Osteocyte (in vitro differentiated cells): ENCODE data around the gene C21orf58. TPM values are rescaled to one million over a fixed set of nuclear protein-coding genes. Genes with fewer than 3 reads are reported as not detected.

Experiments
- DNase-seq: peaks from one replicate; pipeline ENCODE4 v3.0.0; 2021; ENCODE audit warnings: mixed read lengths; ENCODE audit not compliant: unreplicated experiment; ENCODE audit errors: extremely low spot score
- H3K27ac Mint-ChIP-seq: one replicate; pipeline ENCODE4 v1.8.0; 2021; ENCODE audit warnings: mild to moderate bottlenecking, mixed read lengths; ENCODE audit not compliant: unreplicated experiment
- H3K27me3 Mint-ChIP-seq: one replicate; pipeline ENCODE4 v1.8.0; 2021; ENCODE audit warnings: mixed read lengths; ENCODE audit not compliant: unreplicated experiment
- H3K36me3 Mint-ChIP-seq: one replicate; pipeline ENCODE4 v1.8.0; 2021; ENCODE audit warnings: mixed read lengths; ENCODE audit not compliant: unreplicated experiment
- H3K4me1 Mint-ChIP-seq: one replicate; pipeline ENCODE4 v1.8.0; 2021; ENCODE audit warnings: mixed read lengths; ENCODE audit not compliant: unreplicated experiment
- H3K4me3 Mint-ChIP-seq: one replicate; pipeline ENCODE4 v1.8.0; 2021; ENCODE audit warnings: mild to moderate bottlenecking, moderate library complexity, mixed read lengths; ENCODE audit not compliant: unreplicated experiment
- H3K9me3 Mint-ChIP-seq: one replicate; pipeline ENCODE4 v1.8.0; 2021; ENCODE audit warnings: mixed read lengths; ENCODE audit not compliant: unreplicated experiment
- total RNA-seq: library from RNA; stranded (reverse); gene quantifications from 2 replicates; pipeline ENCODE4 v1.2.1, GENCODE V29; 2021
- TF ChIP-seq, protein P1 (sequence below): fragments of 200-600 bp; sonication (generic); IDR thresholded peaks from 2 replicates; pipeline ENCODE4 v1.5.0; 2021; ENCODE audit warnings: antibody characterized with exemption, mild to moderate bottlenecking, moderate library complexity

Gene C21orf58
- total RNA-seq, 1 donor from 2014 or later, result 9.1 TPM

DNA sequence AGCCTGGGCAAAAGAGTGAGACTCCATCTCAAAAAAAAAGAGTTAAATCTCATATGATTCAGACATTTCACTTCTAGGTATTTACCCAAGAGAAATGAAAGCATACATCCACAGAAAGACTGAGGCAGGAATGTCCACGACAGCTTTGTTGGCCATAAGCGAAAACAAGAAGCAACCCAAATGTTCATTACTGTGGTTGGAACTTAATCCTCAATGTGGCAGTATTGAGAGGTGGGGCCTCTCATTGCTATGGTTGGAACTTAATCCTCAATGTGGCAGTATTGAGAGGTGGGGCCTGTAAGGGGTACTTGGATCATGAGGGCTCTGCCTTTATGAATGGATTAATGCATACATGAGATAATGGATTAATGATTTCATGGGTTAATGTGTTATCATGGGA lies 15.2 kb downstream of the C21orf58 start:
- DNase-seq, result no peak
- Mint-ChIP-seq H3K4me1 (no peaks in the 10 kb centered on the region), H3K4me3 (no peak overlapping the region), H3K27me3 (no peaks in the 10 kb centered on the region), H3K9me3 (no peaks in the 10 kb centered on the region), H3K27ac (no peak overlapping the region), H3K36me3 (peaks cover 14% of the 10 kb centered on the region)
- TF ChIP-seq, protein P1, sequence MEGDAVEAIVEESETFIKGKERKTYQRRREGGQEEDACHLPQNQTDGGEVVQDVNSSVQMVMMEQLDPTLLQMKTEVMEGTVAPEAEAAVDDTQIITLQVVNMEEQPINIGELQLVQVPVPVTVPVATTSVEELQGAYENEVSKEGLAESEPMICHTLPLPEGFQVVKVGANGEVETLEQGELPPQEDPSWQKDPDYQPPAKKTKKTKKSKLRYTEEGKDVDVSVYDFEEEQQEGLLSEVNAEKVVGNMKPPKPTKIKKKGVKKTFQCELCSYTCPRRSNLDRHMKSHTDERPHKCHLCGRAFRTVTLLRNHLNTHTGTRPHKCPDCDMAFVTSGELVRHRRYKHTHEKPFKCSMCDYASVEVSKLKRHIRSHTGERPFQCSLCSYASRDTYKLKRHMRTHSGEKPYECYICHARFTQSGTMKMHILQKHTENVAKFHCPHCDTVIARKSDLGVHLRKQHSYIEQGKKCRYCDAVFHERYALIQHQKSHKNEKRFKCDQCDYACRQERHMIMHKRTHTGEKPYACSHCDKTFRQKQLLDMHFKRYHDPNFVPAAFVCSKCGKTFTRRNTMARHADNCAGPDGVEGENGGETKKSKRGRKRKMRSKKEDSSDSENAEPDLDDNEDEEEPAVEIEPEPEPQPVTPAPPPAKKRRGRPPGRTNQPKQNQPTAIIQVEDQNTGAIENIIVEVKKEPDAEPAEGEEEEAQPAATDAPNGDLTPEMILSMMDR, result no peak

DNA sequence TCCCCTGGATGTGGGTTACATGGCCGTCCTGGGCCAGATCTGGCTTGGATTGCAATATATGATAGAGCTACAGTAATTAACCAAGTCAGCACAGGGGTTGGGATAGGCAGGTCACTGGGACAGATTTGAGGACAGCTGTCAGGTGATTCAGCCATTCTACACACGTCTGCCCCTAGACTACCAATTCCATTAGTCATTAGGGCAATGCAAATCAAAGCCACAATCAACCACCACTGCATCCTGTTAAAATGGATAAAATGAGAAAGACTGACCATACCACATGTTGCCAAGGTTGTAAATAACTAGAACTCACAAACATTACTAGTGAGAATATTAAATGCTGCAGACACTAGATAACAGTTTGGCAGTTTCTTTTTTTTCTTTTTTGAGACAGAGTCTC lies 16.0 kb downstream of the C21orf58 start:
- no peak overlapping the region for H3K27ac Mint-ChIP-seq
- DNase-seq, result no peak
- H3K27me3 Mint-ChIP-seq, result no peaks in the 10 kb centered on the region
- H3K9me3 Mint-ChIP-seq, result no peaks in the 10 kb centered on the region
- no peaks in the 10 kb centered on the region for H3K4me1 Mint-ChIP-seq
- no peak overlapping the region for H3K4me3 Mint-ChIP-seq
- H3K36me3 Mint-ChIP-seq, result peaks cover 12% of the 10 kb centered on the region
- TF ChIP-seq, protein P1, result no peak

DNA sequence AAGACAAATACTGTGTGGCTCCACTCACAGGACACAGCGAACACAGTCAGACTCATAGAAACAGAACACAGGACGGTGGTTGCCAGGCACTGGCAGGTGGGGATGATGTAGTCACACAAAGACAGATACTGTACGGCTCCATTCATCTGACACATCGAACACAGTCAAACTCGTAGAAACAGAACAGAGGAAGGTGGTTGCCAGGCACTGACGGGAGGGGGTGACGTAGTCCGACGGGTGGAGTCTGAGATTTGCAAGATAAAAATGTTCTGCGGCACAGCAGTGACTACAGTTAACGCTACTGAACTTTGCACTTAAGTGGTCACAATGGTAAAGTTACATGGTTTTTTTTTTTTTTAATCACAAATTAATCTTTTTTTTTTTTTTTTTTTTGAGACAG lies 18.7 kb downstream of the C21orf58 start:
- Mint-ChIP-seq H3K9me3 (no peaks in the 10 kb centered on the region), H3K27ac (no peak overlapping the region), H3K4me1 (no peaks in the 10 kb centered on the region), H3K36me3 (peaks cover 12% of the 10 kb centered on the region), H3K4me3 (no peak overlapping the region), H3K27me3 (no peaks in the 10 kb centered on the region)
- no peak for DNase-seq
- TF ChIP-seq, protein P1, result no peak

DNA sequence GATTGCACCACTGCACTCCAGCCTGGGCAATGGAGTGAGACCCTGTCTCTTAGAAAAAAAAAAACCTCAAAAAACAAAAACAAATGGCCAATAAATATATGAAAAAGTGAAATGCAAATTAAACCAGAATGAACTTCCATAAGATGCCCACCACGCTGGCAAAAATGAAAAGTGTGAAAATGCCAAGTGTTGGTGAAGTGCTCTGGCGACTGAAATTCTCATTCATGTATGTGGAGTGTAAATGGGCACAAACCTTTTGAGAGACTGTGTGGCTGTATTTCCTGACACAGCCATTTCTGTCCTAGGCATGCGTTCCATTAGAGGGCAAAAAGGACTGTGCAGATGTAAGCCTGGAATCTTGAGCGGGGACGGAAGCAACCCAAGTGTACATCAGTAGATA lies 19.2 kb downstream of the C21orf58 start:
- Mint-ChIP-seq H3K4me1 (no peaks in the 10 kb centered on the region), H3K27ac (no peak overlapping the region), H3K9me3 (no peaks in the 10 kb centered on the region), H3K27me3 (no peaks in the 10 kb centered on the region), H3K36me3 (peaks cover 12% of the 10 kb centered on the region), H3K4me3 (no peak overlapping the region)
- DNase-seq, result no peak
- TF ChIP-seq, protein P1, result no peak

DNA sequence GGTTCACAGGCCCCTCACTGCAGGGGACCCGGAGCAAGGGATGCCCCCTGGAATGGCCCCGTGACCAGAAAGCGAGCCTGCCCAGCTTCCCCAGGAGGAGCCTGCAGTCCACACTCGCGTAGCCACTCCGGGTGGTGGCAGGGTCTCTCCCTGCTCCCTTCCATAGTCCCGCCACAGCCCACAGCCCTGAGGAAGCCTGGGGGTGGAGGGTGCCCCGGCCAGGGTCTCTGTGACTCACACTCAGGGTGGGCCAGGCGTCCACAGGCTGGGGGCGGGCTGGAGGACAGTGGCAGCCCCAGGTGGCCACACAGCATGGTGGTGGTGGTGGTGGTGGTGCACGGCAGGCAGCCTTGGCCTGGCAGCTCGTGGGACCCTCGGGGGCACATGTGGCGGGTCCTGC lies 21.9 kb downstream of the C21orf58 start:
- H3K36me3 Mint-ChIP-seq, result peaks cover 12% of the 10 kb centered on the region
- no peak for DNase-seq
- H3K9me3 Mint-ChIP-seq, result no peaks in the 10 kb centered on the region
- TF ChIP-seq, protein P1, result no peak
- no peak overlapping the region for H3K27ac Mint-ChIP-seq
- H3K4me3 Mint-ChIP-seq, result no peak overlapping the region
- no peaks in the 10 kb centered on the region for H3K4me1 Mint-ChIP-seq
- H3K27me3 Mint-ChIP-seq, result no peaks in the 10 kb centered on the region
